HT1080 (cell line): ENCODE measurements around the gene PJA1. TPM values are rescaled to one million over a fixed set of nuclear protein-coding genes. Genes with fewer than 3 reads are reported as not detected.

Experiments
- DNase-seq: peaks from one replicate; pipeline ENCODE4 v3.0.0-alpha.2; 2015; ENCODE audit warnings: low read depth
- total RNA-seq: library from RNA; depleted of rRNA; stranded (reverse); fragments of >200 nt; shearing (Covaris generic); gene quantifications from 2 replicates; pipeline ENCODE4 v1.2.3, GENCODE V29; 2014

Gene PJA1
- total RNA-seq, 1 experiment from 2014 or later, result 12.8 TPM

GRCh38 chrX:69142788-69143469 is 22.3 kb downstream of the PJA1 start:
- no peak for DNase-seq

DNA sequence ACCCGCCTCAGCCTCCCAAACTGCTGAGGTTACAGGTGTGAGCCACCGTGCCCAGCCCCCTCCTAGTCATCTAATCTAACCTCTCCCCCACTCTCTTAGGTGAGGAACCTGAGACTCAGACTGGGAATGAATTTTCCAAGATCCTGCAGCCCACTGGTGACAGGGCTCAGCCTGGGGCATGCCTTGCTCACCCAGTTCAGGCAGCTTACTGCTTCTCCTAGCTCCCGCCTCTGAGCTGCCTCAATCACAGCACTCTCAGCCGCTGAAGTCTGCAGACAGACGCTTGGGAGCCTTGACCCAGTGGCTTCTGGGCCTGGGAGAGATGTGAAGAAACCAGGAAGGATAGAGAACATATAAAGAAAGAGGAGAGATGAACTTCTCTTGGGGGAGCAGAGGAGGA is 24.4 kb downstream of the PJA1 start:
- no peak for DNase-seq

DNA sequence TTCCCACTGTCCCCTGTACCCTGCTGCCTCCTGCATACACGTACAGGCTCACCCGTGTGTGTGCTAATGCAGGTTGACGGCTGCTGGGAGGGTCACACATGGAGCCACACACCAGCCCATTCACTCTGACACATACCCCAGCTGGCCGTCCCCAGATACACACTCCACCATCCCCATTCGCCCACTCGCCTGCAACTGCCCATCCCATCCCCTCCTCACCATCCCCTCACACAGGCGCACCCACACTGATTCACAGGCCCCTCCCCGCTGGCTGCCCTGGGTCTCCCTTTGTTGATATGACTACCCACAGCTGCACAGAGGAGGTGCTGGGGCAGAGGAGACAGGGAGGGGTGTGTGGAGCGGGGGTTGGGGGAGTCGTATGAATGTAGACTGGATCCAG is 25.7 kb downstream of the PJA1 start:
- DNase-seq, result no peak

- no peak for DNase-seq
These were observed 26.7 kb downstream of the PJA1 start for GRCh38 chrX:69138512-69138911.

GRCh38 chrX:69138118-69138390 is 27.2 kb downstream of the PJA1 start:
- DNase-seq, result no peak

DNA sequence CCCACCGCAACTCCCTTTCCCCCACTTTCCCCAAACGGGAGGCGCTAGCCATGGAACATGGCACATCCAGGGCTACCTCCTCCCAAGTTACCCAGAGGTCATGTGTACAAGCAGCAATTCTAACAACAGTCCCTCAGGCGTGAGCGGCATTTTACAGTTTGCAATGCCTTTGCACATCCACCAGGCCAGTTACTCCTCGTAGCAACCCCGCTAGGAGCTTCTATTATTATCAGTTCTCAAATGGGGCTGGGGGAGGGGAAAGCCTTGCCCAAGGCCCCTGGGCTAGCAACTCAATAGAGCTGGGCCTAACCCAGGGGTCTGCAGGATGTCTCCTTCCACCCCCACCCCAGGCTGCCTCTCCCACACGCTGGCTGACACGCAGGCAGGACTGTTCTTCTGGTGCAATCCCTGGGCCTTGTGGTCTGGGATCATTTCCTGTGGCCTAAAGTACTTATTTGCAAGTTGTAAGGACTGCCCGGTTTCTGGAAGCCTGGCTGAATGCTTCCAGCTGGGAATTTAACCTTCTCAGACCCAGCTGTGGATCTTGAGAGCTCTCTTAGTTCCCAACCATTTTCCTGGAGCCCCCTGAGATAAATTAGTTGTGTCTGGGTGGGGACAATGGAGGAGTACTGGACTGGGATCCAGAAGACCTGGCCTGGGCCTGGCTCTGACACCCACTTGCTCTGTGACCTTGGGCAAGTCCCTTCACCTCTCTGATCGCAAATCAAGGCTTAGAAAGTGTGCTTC is 27.7 kb downstream of the PJA1 start:
- DNase-seq, result peak; percentile 26

- no peak for DNase-seq
These were observed 28.5 kb downstream of the PJA1 start for GRCh38 chrX:69136546-69137331.

- DNase-seq, result peak; percentile 56
These were observed 31.2 kb downstream of the PJA1 start for GRCh38 chrX:69133921-69134542.

DNA sequence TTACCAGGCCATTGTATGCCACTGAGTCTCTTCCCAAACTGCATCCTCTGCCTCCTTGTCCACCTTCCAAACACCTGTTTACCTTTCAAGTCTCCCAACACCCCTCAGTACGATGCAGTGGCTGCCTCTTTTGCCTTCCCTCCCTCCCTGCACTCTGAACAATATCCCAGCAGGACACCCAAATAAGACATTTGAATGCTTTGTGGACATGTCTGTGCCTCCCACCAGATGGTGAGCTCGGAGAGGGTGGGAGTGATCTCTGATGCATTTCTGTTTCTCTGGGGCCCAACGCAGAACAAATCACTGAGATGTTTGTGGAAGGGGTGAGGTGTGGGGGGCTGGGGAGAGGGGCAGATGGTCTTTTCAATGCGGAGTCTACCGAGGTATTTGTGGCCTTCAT is 33.4 kb downstream of the PJA1 start:
- no peak for DNase-seq

- DNase-seq, result no peak
These were observed 34.8 kb downstream of the PJA1 start for GRCh38 chrX:69130439-69130838.

DNA sequence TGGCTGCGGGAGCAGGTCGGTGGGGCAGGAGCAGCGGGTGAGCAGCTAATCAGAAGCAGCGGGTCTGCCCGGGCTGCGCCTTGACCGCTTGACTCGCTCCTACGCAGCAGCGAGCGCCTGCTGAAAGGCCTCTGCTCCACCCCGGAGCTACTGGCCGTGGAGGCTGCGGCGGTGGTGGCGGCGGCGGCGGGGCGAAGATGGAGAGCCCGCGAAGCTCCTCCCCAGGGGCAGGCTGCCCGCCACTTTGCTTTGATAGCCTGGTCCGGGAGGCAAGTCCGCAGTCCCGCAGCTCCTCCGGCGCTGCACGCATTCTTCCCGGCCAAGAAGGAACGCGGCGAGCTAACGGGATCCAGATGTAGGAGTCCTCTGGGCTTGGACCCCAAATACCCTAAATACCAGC is 36.7 kb downstream of the PJA1 start:
- DNase-seq, result no peak

DNA sequence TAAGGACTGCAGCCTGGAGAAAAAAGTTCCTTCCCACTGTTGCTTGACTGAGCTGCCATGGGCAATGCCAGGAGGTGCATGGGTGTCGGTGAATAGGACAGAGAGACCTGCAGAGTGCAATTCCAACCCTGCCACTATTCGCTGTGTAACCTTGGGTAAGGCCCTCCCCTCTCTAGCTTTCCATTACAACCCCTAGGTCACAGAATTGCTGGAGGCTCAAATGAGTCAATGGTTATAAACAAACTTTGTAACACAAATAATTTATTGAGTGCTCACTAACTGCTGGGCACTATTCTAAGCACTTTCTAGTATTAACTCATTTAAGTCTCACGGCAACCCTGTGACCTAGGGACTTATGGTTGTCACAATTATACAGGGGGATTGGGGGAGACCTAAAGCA is 37.8 kb downstream of the PJA1 start:
- no peak for DNase-seq

DNA sequence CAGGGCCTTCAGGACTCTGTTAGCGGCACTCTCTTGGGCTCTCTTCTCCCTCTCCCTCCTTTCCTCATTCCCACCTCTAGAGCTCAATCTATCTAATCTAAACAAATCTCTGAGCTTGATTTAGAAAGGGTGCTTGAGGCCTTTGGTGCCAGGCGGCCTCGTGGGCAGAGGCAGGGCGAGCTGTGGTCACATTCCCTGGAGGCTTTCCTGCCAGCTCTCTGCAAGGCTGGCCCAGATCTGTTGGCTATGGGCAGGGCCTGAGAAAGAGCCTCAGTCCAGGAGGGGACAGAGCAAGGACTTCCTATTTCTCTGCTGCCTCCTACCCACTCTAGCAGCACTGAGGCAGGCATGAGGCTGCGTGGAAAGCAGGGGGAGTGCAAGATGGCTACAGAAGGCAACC is 38.6 kb downstream of the PJA1 start:
- DNase-seq, result no peak

DNA sequence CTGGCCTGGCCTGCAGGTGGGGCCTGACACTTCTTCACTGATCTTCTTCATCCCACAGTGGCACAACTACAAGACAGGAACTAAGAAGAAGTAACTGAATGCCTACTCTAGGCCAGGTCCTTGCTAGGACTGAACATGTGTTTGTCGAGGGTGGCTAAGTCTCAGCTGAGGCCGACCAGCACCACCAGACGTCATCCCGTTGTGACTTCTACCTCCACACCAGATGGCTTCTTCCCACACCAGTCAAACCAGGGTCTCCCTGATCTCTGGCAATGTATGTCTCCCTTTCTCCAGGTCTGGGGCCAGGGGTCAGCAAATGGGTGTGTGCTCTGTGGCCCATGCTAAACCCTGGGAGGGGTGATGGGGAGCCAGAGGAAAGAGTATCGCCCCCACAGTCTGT is 40.2 kb downstream of the PJA1 start:
- DNase-seq, result no peak

- no peak for DNase-seq
These were observed 41.1 kb downstream of the PJA1 start for GRCh38 chrX:69124108-69124507.

GRCh38 chrX:69123481-69123880 is 41.8 kb downstream of the PJA1 start:
- DNase-seq, result no peak

GRCh38 chrX:69121321-69122000 is 43.8 kb downstream of the PJA1 start:
- no peak for DNase-seq

DNA sequence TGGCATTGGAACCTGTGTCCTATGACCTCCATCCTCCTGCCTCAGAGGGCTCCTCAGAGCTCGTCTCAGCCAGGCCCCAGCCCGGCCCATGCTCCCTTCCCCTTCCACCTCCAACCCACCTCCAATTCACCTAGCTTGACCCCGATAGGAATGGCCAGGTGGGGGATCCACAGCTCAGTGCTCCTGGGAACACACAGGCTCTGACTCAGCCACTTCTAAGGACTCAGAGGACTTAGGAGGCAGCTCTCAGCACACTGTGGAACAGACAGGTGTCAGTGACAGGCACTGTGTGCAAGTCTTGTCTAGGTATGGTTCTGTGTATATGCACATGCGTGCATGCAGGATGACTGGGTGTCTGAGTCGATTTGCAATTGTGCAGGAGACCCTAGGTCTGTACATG is 44.8 kb downstream of the PJA1 start:
- no peak for DNase-seq

- DNase-seq, result no peak
These were observed 46.1 kb downstream of the PJA1 start for GRCh38 chrX:69119122-69119521.

GRCh38 chrX:69117876-69118526 is 47.3 kb downstream of the PJA1 start:
- DNase-seq, result no peak

GRCh38 chrX:69116077-69116476 is 49.2 kb downstream of the PJA1 start:
- peak; percentile 14 for DNase-seq
